T-helper 9 cell (primary cell): Measurements from ENCODE around the gene OSBPL9.
"Not testable (repeated sequence)": the region's sequence is repeated elsewhere in the genome, so short reads cannot be mapped to it uniquely, and the experiment has no call there.

Source experiments
- DNase-seq: peaks from one replicate; pipeline ENCODE4 v3.0.0-alpha.2; 2020

The OSBPL9 gene

GRCh38 chr1:51669816-51670215, 52.9 kb downstream of the OSBPL9 start:
- DNase-seq = no peak

GRCh38 chr1:51671527-51672325, 54.8 kb downstream of the OSBPL9 start:
- no peak for DNase-seq

GRCh38 chr1:51673279-51673678, 56.4 kb downstream of the OSBPL9 start:
- no peak for DNase-seq

GRCh38 chr1:51675177-51675780, 58.4 kb downstream of the OSBPL9 start:
- no peak for DNase-seq

GRCh38 chr1:51679435-51679834, 62.5 kb downstream of the OSBPL9 start:
- DNase-seq = no peak

GRCh38 chr1:51684776-51685175, 67.9 kb downstream of the OSBPL9 start:
- DNase-seq = no peak

GRCh38 chr1:51686450-51686849, 69.6 kb downstream of the OSBPL9 start:
- DNase-seq = no peak

- DNase-seq = no peak
Measured at GRCh38 chr1:51689075-51689440, 72.2 kb downstream of the OSBPL9 start.

- DNase-seq = no peak
Measured at GRCh38 chr1:51689643-51690042, 72.8 kb downstream of the OSBPL9 start.

- DNase-seq = no peak
Measured at GRCh38 chr1:51690285-51690961, 73.5 kb downstream of the OSBPL9 start.

GRCh38 chr1:51691920-51692319, 75.0 kb downstream of the OSBPL9 start:
- DNase-seq = no peak

GRCh38 chr1:51693419-51694155, 76.7 kb downstream of the OSBPL9 start:
- DNase-seq = no peak

- no peak for DNase-seq
Measured at GRCh38 chr1:51697166-51697565, 80.3 kb downstream of the OSBPL9 start.

- DNase-seq = no peak
Measured at GRCh38 chr1:51699391-51699790, 82.5 kb downstream of the OSBPL9 start.

- DNase-seq = not testable (repeated sequence)
Measured at GRCh38 chr1:51701782-51702181, 84.9 kb downstream of the OSBPL9 start.

GRCh38 chr1:51702220-51702619, 85.3 kb downstream of the OSBPL9 start:
- not testable (repeated sequence) for DNase-seq

- DNase-seq = no peak
Measured at GRCh38 chr1:51705035-51705434, 88.1 kb downstream of the OSBPL9 start.

GRCh38 chr1:51708911-51709760, 92.2 kb downstream of the OSBPL9 start:
- no peak for DNase-seq

- no peak for DNase-seq
Measured at GRCh38 chr1:51709951-51710350, 93.1 kb downstream of the OSBPL9 start.

GRCh38 chr1:51712590-51712989, 95.7 kb downstream of the OSBPL9 start:
- no peak for DNase-seq

- no peak for DNase-seq
Measured at GRCh38 chr1:51714374-51715019, 97.6 kb downstream of the OSBPL9 start.

- DNase-seq = no peak
Measured at GRCh38 chr1:51715369-51715768, 98.5 kb downstream of the OSBPL9 start.
